Tibial nerve (tissue), 3 donors: ENCODE measurements around the gene FAM216B.

Experiments
- CTCF ChIP-seq, 5 experiments: fragments of 200-600 bp in 3 of 5; fragments of 450-650 bp in 2 of 5; sonication (generic) in 3 of 5; IDR thresholded peaks; one replicate each; pipeline ENCODE4 v1.5.1; 2016 to 2019; ENCODE audit warnings: antibody characterized with exemption in 5 of 5, mild to moderate bottlenecking in 3 of 5, moderate library complexity in 2 of 5
- POLR2A ChIP-seq, 2 donors: fragments of 450-650 bp; IDR thresholded peaks; one replicate each; pipeline ENCODE4 v1.6.1; 2017; ENCODE audit warnings: antibody characterized with exemption in 2 of 2, mild to moderate bottlenecking in 2 of 2, moderate library complexity in 2 of 2

DNA sequence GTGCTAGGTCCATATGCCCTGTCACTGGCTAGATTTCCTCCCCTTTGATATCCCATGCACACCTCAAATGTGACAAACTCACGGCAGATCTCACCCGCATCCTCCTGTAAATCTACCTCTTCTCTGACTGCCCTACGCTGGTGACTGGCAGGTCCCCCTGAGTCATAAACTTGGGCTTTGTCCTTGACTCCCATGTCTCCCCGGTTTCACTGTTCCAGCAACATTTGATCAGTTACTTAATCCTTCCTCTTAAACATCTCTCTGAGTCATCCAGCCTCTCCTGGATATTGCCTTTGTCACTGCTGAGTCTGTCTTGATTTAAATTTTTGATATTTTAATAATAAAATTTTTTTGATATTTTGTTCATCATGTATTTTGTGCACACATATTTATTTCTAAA is 26.5 kb downstream of the FAM216B start:
- TF ChIP-seq CTCF (IDR thresholded peaks at IDR 0.05), result no peak
- no peak for TF ChIP-seq POLR2A (IDR thresholded peaks at IDR 0.05)
